IMR-90 (cell line): ENCODE results near the gene INO80D. TPM values are rescaled to one million over a fixed set of nuclear protein-coding genes. Genes with fewer than 3 reads are reported as not detected.

Experiments used
- ATAC-seq: fragments of 200-7000 bp; cut with Tn5 transposase; 2 replicates; pipeline ENCODE4 v1.9.1; 2020; ENCODE audit warnings: low read depth, mild to moderate bottlenecking, moderate library complexity
- BruUV-seq: library from RNA; stranded (reverse); fragments of 400-500 nt; replicated peaks from 2 replicates; lab custom pipeline; 2021; lab: Mats Ljungman, UMichigan
- CTCF ChIA-PET: fragments of 300-600 bp; formaldehyde crosslinking; extraction: SDS; loops from one replicate; lab custom pipeline; 2021; ENCODE audit warnings: antibody characterized with exemption; lab: Yijun Ruan, JAX
- POLR2A ChIA-PET: fragments of 300-600 bp; sonication (Branson Sonifier 250); formaldehyde crosslinking; loops from one replicate; lab custom pipeline; 2022; ENCODE audit warnings: antibody characterized with exemption; ENCODE audit not compliant: unreplicated experiment; lab: Charles Lee
- DNase-seq: peaks from one replicate; pipeline ENCODE4 v3.0.0; 2013
- H2AFZ ChIP-seq: replicated peaks from 2 replicates; pipeline ENCODE3; 2013; ENCODE audit warnings: low read length, mild to moderate bottlenecking; ENCODE audit not compliant: poor library complexity
- H2AK5ac ChIP-seq: 2 replicates; pipeline ENCODE4 v1.6.1; 2013; ENCODE audit warnings: low read depth, low read length, inconsistent platforms
- H2AK9ac ChIP-seq: replicated peaks from 2 replicates; pipeline ENCODE3; 2013; ENCODE audit warnings: mild to moderate bottlenecking, low read depth, low read length, moderate library complexity; ENCODE audit not compliant: poor library complexity
- H2BK120ac ChIP-seq: 2 replicates; pipeline ENCODE4 v1.6.1; 2013; ENCODE audit warnings: low read depth, low read length, inconsistent platforms
- H2BK15ac ChIP-seq: 3 replicates; pipeline ENCODE4 v1.6.1; 2013; ENCODE audit warnings: low read depth, low read length, inconsistent platforms
- H2BK20ac ChIP-seq: 2 replicates; pipeline ENCODE4 v1.6.1; 2013; ENCODE audit warnings: low read depth, mild to moderate bottlenecking, inconsistent platforms, low read length, moderate library complexity
- H2BK5ac ChIP-seq: 2 replicates; pipeline ENCODE4 v1.6.1; 2013; ENCODE audit warnings: mild to moderate bottlenecking, low read depth, low read length, inconsistent platforms; ENCODE audit not compliant: poor library complexity, severe bottlenecking
- H3K14ac ChIP-seq: replicated peaks from 2 replicates; pipeline ENCODE4 v1.6.1; 2013; ENCODE audit warnings: low read depth, low read length, inconsistent platforms
- H3K18ac ChIP-seq: 2 replicates; pipeline ENCODE4 v1.6.1; 2013; ENCODE audit warnings: low read depth, low read length, control low read depth
- H3K23ac ChIP-seq: 2 replicates; pipeline ENCODE4 v1.6.1; 2013; ENCODE audit warnings: low read depth, low read length, inconsistent platforms
- H3K27ac ChIP-seq: 2 replicates; pipeline ENCODE4 v1.5.1; 2013; ENCODE audit warnings: mild to moderate bottlenecking, control low read depth, low read length; ENCODE audit not compliant: insufficient read depth
- H3K27me3 ChIP-seq: 2 replicates; pipeline ENCODE4 v1.6.1; 2013; ENCODE audit warnings: low read length; ENCODE audit not compliant: control insufficient read depth, insufficient read depth
- H3K36me3 ChIP-seq: 2 replicates; pipeline ENCODE4 v1.6.1; 2013; ENCODE audit warnings: low read length, mixed read lengths; ENCODE audit not compliant: control insufficient read depth, insufficient read depth
- H3K4ac ChIP-seq: 2 replicates; pipeline ENCODE4 v1.6.1; 2013; ENCODE audit warnings: low read depth, low read length, inconsistent platforms
- H3K4me1 ChIP-seq: 2 replicates; pipeline ENCODE4 v1.6.1; 2013; ENCODE audit warnings: low read length, mixed read lengths; ENCODE audit not compliant: control insufficient read depth, insufficient read depth
- H3K4me2 ChIP-seq: 2 replicates; pipeline ENCODE4 v1.6.1; 2013; ENCODE audit warnings: low read depth, mild to moderate bottlenecking, control low read depth, low read length, moderate library complexity
- H3K4me3 ChIP-seq: 2 replicates; pipeline ENCODE4 v1.5.1; 2013; ENCODE audit warnings: low read depth, mild to moderate bottlenecking, control low read depth, low read length, moderate library complexity; ENCODE audit not compliant: insufficient read depth
- H3K56ac ChIP-seq: 2 replicates; pipeline ENCODE4 v1.6.1; 2013; ENCODE audit warnings: low read length, inconsistent platforms; ENCODE audit not compliant: insufficient read depth; ENCODE audit errors: extremely low read depth
- H3K79me1 ChIP-seq, 2 experiments: 2 replicates each; pipeline ENCODE4 v1.6.1; 2013; ENCODE audit warnings: low read length in 2 of 2, inconsistent platforms in 1 of 2, low read depth in 1 of 2
- H3K9ac ChIP-seq: 2 replicates; pipeline ENCODE4 v1.6.1; 2013; ENCODE audit warnings: low read depth, low read length, control low read depth
- H3K9me1 ChIP-seq: 2 replicates; pipeline ENCODE4 v1.6.1; 2013; ENCODE audit warnings: low read length, inconsistent platforms; ENCODE audit not compliant: insufficient read depth
- H3K9me3 ChIP-seq: 2 replicates; pipeline ENCODE4 v1.6.1; 2013; ENCODE audit warnings: low read length; ENCODE audit not compliant: control insufficient read depth, insufficient read depth
- H4K20me1 ChIP-seq: 2 replicates; pipeline ENCODE4 v1.6.1; 2013; ENCODE audit warnings: low read length, inconsistent platforms; ENCODE audit not compliant: insufficient read depth
- H4K5ac ChIP-seq: 2 replicates; pipeline ENCODE4 v1.6.1; 2013; ENCODE audit warnings: mild to moderate bottlenecking, low read depth, low read length, control low read depth
- H4K8ac ChIP-seq, 2 experiments: 2 replicates each; pipeline ENCODE4 v1.6.1; 2013; ENCODE audit warnings: low read depth in 2 of 2, low read length in 2 of 2, control low read depth in 1 of 2, inconsistent platforms in 1 of 2
- H4K91ac ChIP-seq: 2 replicates; pipeline ENCODE4 v1.6.1; 2013; ENCODE audit warnings: low read depth, low read length, inconsistent platforms; ENCODE audit not compliant: insufficient read depth
- CTCF ChIP-seq: conservative IDR thresholded peaks from 2 replicates; pipeline ENCODE4 v1.5.1; 2012; ENCODE audit warnings: mild to moderate bottlenecking, low read depth, low read length, improper control_type of control experiment
- ELK1 ChIP-seq: fragments of 150-350 bp; IDR thresholded peaks from 2 replicates; pipeline ENCODE4 v1.6.1; 2016; ENCODE audit warnings: low read depth, mild to moderate bottlenecking, low read length, moderate library complexity, borderline replicate concordance
- FOS ChIP-seq: fragments of 150-350 bp; IDR thresholded peaks from 2 replicates; pipeline ENCODE4 v1.6.1; 2016; ENCODE audit warnings: low read depth, low read length
- MAZ ChIP-seq: IDR thresholded peaks from 2 replicates; pipeline ENCODE4 v1.6.1; 2012; ENCODE audit warnings: low read depth, mild to moderate bottlenecking, low read length, improper control_type of control experiment, moderate library complexity, borderline replicate concordance
- RAD21 ChIP-seq: IDR thresholded peaks from 2 replicates; pipeline ENCODE4 v1.6.1; 2012; ENCODE audit warnings: low read length, improper control_type of control experiment
- RCOR1 ChIP-seq: IDR thresholded peaks from 2 replicates; pipeline ENCODE4 v1.6.1; 2012; ENCODE audit warnings: mild to moderate bottlenecking, low read length, improper control_type of control experiment; ENCODE audit not compliant: insufficient replicate concordance
- RFX5 ChIP-seq: IDR thresholded peaks from 2 replicates; pipeline ENCODE4 v1.8.0; 2012; ENCODE audit warnings: low read depth, mild to moderate bottlenecking, low read length, moderate library complexity
- WGBS, 2 experiments: methylation state at CpG; one replicate each; pipeline versions ENCODE4 v1.1.5 to v1.1.7; 2013; ENCODE audit warnings: missing lambda C conversion rate in 2 of 2; ENCODE audit not compliant: insufficient read length in 1 of 2; ENCODE audit errors: extremely low coverage in 2 of 2; 5-methylcytosine and 5-hydroxymethylcytosine counted together
- dilution Hi-C: fragments of 300-500 bp; cut with HindIII; formaldehyde crosslinking; loops from one replicate; pipeline ENCODE4 v1.14.3; 2018; ENCODE audit warnings: low sequenced_read_pairs; ENCODE audit not compliant: unreplicated experiment
- in situ Hi-C: fragments of 300-500 bp; cut with MboI; formaldehyde crosslinking; loops from 3 replicates; pipeline ENCODE4 v1.14.3; 2019; ENCODE audit warnings: low sequenced_read_pairs, inconsistent platforms, mixed read lengths
- intact Hi-C: fragments of 100-400 bp; cut with micrococcal nuclease; formaldehyde crosslinking; loops from 2 replicates; pipeline ENCODE4 v1.10.0; 2022
- polyA plus RNA-seq, 3 experiments: library from polyadenylated mRNA; depleted of rRNA; stranded (reverse); fragments of >200 nt; gene quantifications; 2 replicates each; pipeline ENCODE4 v1.2.3, GENCODE V29; 2012; ENCODE audit warnings: low replicate concordance in 1 of 3
- total RNA-seq: library from RNA; depleted of rRNA; stranded (reverse); fragments of >200 nt; gene quantifications from 2 replicates; pipeline ENCODE4 v1.2.3, GENCODE V29; 2012

Gene INO80D
- total and polyA plus RNA-seq, 2 of the 4 experiments (the other 2 are of a cell fraction): 0.79 to 4.5 TPM

- Histone ChIP-seq H3K9ac (no peak overlapping the region), H4K8ac (no peak overlapping the region), H3K4me3 (no peak overlapping the region), H3K4me1 (no peaks in the 10 kb centered on the region), H3K56ac (no peak overlapping the region), H3K9me3 (no peaks in the 10 kb centered on the region), H4K5ac (no peak overlapping the region), H4K91ac (no peak overlapping the region), H3K36me3 (0 out of 2 replicates have a peak, but pooled peaks cover 1% of the 10 kb centered on the region), H2AK9ac (no peak overlapping the region), H2BK5ac (no peak overlapping the region), H2AFZ (no peak overlapping the region), H3K9me1 (peaks cover 5% of the 10 kb centered on the region; the same call in 1 of the 2 replicates), H3K23ac (no peak overlapping the region), H3K4ac (no peak overlapping the region), H2BK20ac (no peak overlapping the region), H2BK15ac (no peak overlapping the region), H3K79me1 (no peaks in the 10 kb centered on the region), H3K14ac (no peak overlapping the region), H4K20me1 (no peaks in the 10 kb centered on the region), H2BK120ac (no peak overlapping the region), H3K18ac (no peak overlapping the region), H3K4me2 (no peak overlapping the region), H3K27me3 (no peaks in the 10 kb centered on the region), H2AK5ac (no peak overlapping the region), H3K27ac (no peak overlapping the region)
- dilution Hi-C loops (no loop called here), intact Hi-C loops (loop anchor here (10.0 kb wide), 1 partner anchor 945 kb away; the partner anchor contains the start of gene CPO), in situ Hi-C loops (no loop called here)
- ChIA-PET POLR2A (no interaction called here), CTCF (no interaction called here)
- no peak for ATAC-seq
- DNase-seq: no peak
- no CpG with 5 or more reads among the region's 2 CpGs for WGBS, 2 experiments
- no TSS peak for BruUV-seq
- no peak for TF ChIP-seq MAZ
- TF ChIP-seq ELK1: no peak
- TF ChIP-seq FOS: no peak
- no peak for TF ChIP-seq CTCF
- TF ChIP-seq RCOR1: no peak
- TF ChIP-seq RFX5: no peak
- no peak for TF ChIP-seq RAD21
These were observed 95.9 kb downstream of the INO80D start for GRCh38 chr2:205990104-205990503.
